PC-9 (cell line): ENCODE results near the gene G2E3.

Experiments
- CTCF ChIP-seq: fragments of 200-600 bp; sonication (generic); conservative IDR thresholded peaks from 2 replicates; pipeline ENCODE4 v1.6.1; 2017; ENCODE audit warnings: mixed run types, antibody characterized with exemption, mild to moderate bottlenecking, moderate library complexity
- EZH2 ChIP-seq: fragments of 200-600 bp; sonication (generic); IDR thresholded peaks from 2 replicates; pipeline ENCODE4 v1.8.0; 2017; ENCODE audit warnings: antibody characterized with exemption, low read depth

- TF ChIP-seq CTCF: no peak
- TF ChIP-seq EZH2: no peak
Observed at GRCh38 chr14:30572771-30573170, 13.8 kb downstream of the G2E3 start.
